Spleen (tissue), 11 donors: ENCODE measurements around the gene NACAD. TPM values are rescaled to one million over a fixed set of nuclear protein-coding genes. Genes with fewer than 3 reads are reported as not detected.

ENCODE experiments used
- DNase-seq: peaks from one replicate; pipeline ENCODE4 v3.0.0-alpha.2; 2020
- H3K27ac ChIP-seq, 8 donors: fragments of 200-600 bp; sonication (generic) in 7 of 8; 1 replicate in 4 of 8; 2 replicates in 4 of 8; pipeline versions ENCODE4 v1.5.0 to v1.8.0; 2016 to 2021; ENCODE audit warnings: inconsistent platforms in 4 of 8, mild to moderate bottlenecking in 4 of 8, moderate library complexity in 1 of 8
- H3K27me3 ChIP-seq, 7 donors: fragments of 200-600 bp; sonication (generic) in 6 of 7; replicated peaks in 1 of 7; 1 replicate in 4 of 7; 2 replicates in 3 of 7; pipeline versions ENCODE4 v1.5.0 to v1.8.0; 2016 to 2021; ENCODE audit warnings: inconsistent platforms in 3 of 7, mild to moderate bottlenecking in 1 of 7
- H3K36me3 ChIP-seq, 6 donors: fragments of 200-600 bp; sonication (generic) in 5 of 6; 1 replicate in 4 of 6; 2 replicates in 2 of 6; pipeline versions ENCODE4 v1.5.0 to v1.8.0; 2016 to 2021; ENCODE audit warnings: inconsistent platforms in 2 of 6
- H3K4me1 ChIP-seq, 6 donors: fragments of 200-600 bp; sonication (generic) in 5 of 6; 1 replicate in 3 of 6; 2 replicates in 3 of 6; pipeline versions ENCODE4 v1.5.0 to v1.8.0; 2016 to 2021; ENCODE audit warnings: inconsistent platforms in 3 of 6
- H3K4me3 ChIP-seq, 8 donors: fragments of 200-600 bp; sonication (generic) in 7 of 8; 1 replicate in 4 of 8; 2 replicates in 4 of 8; pipeline versions ENCODE4 v1.5.0 to v1.8.0; 2016 to 2021; ENCODE audit warnings: inconsistent platforms in 4 of 8, mild to moderate bottlenecking in 4 of 8, moderate library complexity in 2 of 8
- H3K9me3 ChIP-seq, 8 donors: fragments of 200-600 bp; sonication (generic) in 7 of 8; 1 replicate in 4 of 8; 2 replicates in 4 of 8; pipeline versions ENCODE4 v1.5.0 to v1.8.0; 2016 to 2021; ENCODE audit warnings: inconsistent platforms in 4 of 8
- CTCF ChIP-seq, 11 experiments: fragments of 200-600 bp in 7 of 11; fragments of 450-650 bp in 4 of 11; sonication (generic) in 4 of 11; IDR thresholded peaks in 8 of 11; conservative IDR thresholded peaks in 3 of 11; 1 replicate in 7 of 11; 2 replicates in 4 of 11; pipeline versions ENCODE4 v1.4.0 to v1.8.0; 2016 to 2021; ENCODE audit warnings: antibody characterized with exemption in 11 of 11, inconsistent platforms in 4 of 11, mild to moderate bottlenecking in 1 of 11
- POLR2A ChIP-seq, 3 donors: fragments of 450-650 bp; IDR thresholded peaks; one replicate each; pipeline ENCODE4 v1.5.1; 2017; ENCODE audit warnings: antibody characterized with exemption in 3 of 3, mild to moderate bottlenecking in 1 of 3
- POLR2AphosphoS5 ChIP-seq, 3 donors: sonication (generic); formaldehyde crosslinking; IDR thresholded peaks; one replicate each; pipeline ENCODE4 v1.5.1; 2017; ENCODE audit warnings: antibody characterized with exemption in 3 of 3
- WGBS, 5 donors: extraction: QIAGEN DNeasy Blood & Tissue Kit in 3 of 5; methylation state at CpG; one replicate each; pipeline versions ENCODE4 v1.1.5 to v1.1.7; 2013 to 2018; 5-methylcytosine and 5-hydroxymethylcytosine counted together
- intact Hi-C: fragments of 100-400 bp; cut with DNase I; formaldehyde crosslinking; loops from one replicate; pipeline ENCODE4 v1.15.0; 2023; ENCODE audit warnings: low total_unique reads
- polyA plus RNA-seq, 3 donors: library from polyadenylated mRNA; stranded (reverse); fragments of 200-250 nt; gene quantifications; one replicate each; pipeline ENCODE4 v1.2.1, GENCODE V29; 2013
- total RNA-seq, 7 donors: library from RNA; depleted of rRNA in 3 of 7; stranded (reverse); fragments of >200 nt in 3 of 7; fragmentation: NEBNext Ultra II Directional in 4 of 7; extraction: Animal tissue kit (Norgen Biotek cat#: 25700) in 4 of 7; gene quantifications; one replicate each; pipeline versions ENCODE4 v1.1.0 to v1.2.1, GENCODE V29; 2016 to 2021
- donor health status: healthy with polysubstance abuse.
- donor health status: DM: no; HTN: no; CAD: no; lungs with moderate emphysema.
- donor health status: DM: no; HTN: no; CAD: no.
- donor health status: Bipolar disorder and iron deficiency.
- donor health status: healthy.
- donor health status: DM: no; HTN: no; CAD: no.
- donor health status: DM: yes; HTN: yes; CAD: no.

Gene NACAD
- total and polyA plus RNA-seq, 10 donors, result 0.30 to 6.2 (median 1.7) TPM

- intact Hi-C loops, result no loop called here
- Histone ChIP-seq H3K36me3 (peaks cover 0 to 86% (median 12%) of the 10 kb centered on the region in 6 donors), H3K4me1 (peaks cover 0 to 85% (median 12%) of the 10 kb centered on the region in 6 donors), H3K9me3 (no peaks in the 10 kb centered on the region), H3K4me3 (no peak overlapping the region), H3K27ac (no peak overlapping the region), H3K27me3 (no peaks in the 10 kb centered on the region)
- DNase-seq, result peak; percentile 42
- TF ChIP-seq CTCF (IDR thresholded peaks at IDR 0.05 in 8 of 11, conservative IDR thresholded peaks at IDR 0.05 in 3 of 11) (no peak), POLR2A (IDR thresholded peaks at IDR 0.05) (no peak), POLR2AphosphoS5 (IDR thresholded peaks at IDR 0.05) (no peak)
- 93 to 100% (median 95%) methylated on average over 5 of the region's 5 CpGs for WGBS, 5 donors
Measured at GRCh38 chr7:45053941-45054340, 34.8 kb downstream of the NACAD start.

GRCh38 chr7:45053401-45053800 lies 35.4 kb downstream of the NACAD start:
- Histone ChIP-seq H3K27ac (no peak overlapping the region), H3K4me1 (peaks cover 0 to 85% (median 9%) of the 10 kb centered on the region in 6 donors), H3K36me3 (peaks cover 0 to 91% (median 17%) of the 10 kb centered on the region in 6 donors), H3K4me3 (no peak overlapping the region), H3K27me3 (no peaks in the 10 kb centered on the region), H3K9me3 (no peaks in the 10 kb centered on the region)
- TF ChIP-seq POLR2A (IDR thresholded peaks at IDR 0.05) (no peak), POLR2AphosphoS5 (IDR thresholded peaks at IDR 0.05) (no peak), CTCF (IDR thresholded peaks at IDR 0.05 in 8 of 11, conservative IDR thresholded peaks at IDR 0.05 in 3 of 11) (no peak)
- 63 to 99% (median 89%) methylated on average over 6 of the region's 6 CpGs for WGBS, 5 donors
- intact Hi-C loops, result no loop called here
- peak; percentile 34 for DNase-seq

GRCh38 chr7:45052011-45052410 lies 36.8 kb downstream of the NACAD start:
- 87 to 98% (median 97%) methylated on average over 3 of the region's 3 CpGs for WGBS, 5 donors
- DNase-seq, result no peak
- Histone ChIP-seq H3K4me1 (peaks cover 0 to 79% (median 4%) of the 10 kb centered on the region in 6 donors), H3K27ac (peak overlapping the region in 1 of 8 donors; percentile 10), H3K27me3 (no peaks in the 10 kb centered on the region), H3K4me3 (no peak overlapping the region), H3K36me3 (peaks cover 0 to 94% (median 29%) of the 10 kb centered on the region in 6 donors), H3K9me3 (no peaks in the 10 kb centered on the region)
- intact Hi-C loops, result no loop called here
- TF ChIP-seq POLR2AphosphoS5 (IDR thresholded peaks at IDR 0.05) (peak in 1 of 3 donors; percentile 2), POLR2A (IDR thresholded peaks at IDR 0.05) (no peak)

- TF ChIP-seq CTCF (IDR thresholded peaks at IDR 0.05 in 8 of 11, conservative IDR thresholded peaks at IDR 0.05 in 3 of 11), result no peak
- no peak for TF ChIP-seq POLR2A (IDR thresholded peaks at IDR 0.05)
- TF ChIP-seq POLR2AphosphoS5 (IDR thresholded peaks at IDR 0.05), result no peak
- H3K9me3 ChIP-seq, result no peaks in the 10 kb centered on the region
- intact Hi-C loops, result no loop called here
- H3K27ac ChIP-seq, result no peak overlapping the region
- 66 to 80% (median 78%) methylated on average over 2 of the region's 2 CpGs for WGBS, 5 donors
- H3K36me3 ChIP-seq, result peaks cover 0 to 98% (median 42%) of the 10 kb centered on the region in 6 donors
- no peak for DNase-seq
- H3K4me3 ChIP-seq, result no peak overlapping the region
- no peaks in the 10 kb centered on the region for H3K27me3 ChIP-seq
- H3K4me1 ChIP-seq, result peaks cover 0 to 67% (median 4%) of the 10 kb centered on the region in 6 donors
Measured at GRCh38 chr7:45050198-45050597, 38.6 kb downstream of the NACAD start.
